ENCODE measurements around the gene TMOD4. TPM values are rescaled to one million over a fixed set of nuclear protein-coding genes. Genes with fewer than 3 reads are reported as not detected.
A peak's percentile ranks its signal among the peaks of the same experiment; 100 is the strongest.

Gene TMOD4
- total RNA-seq, 6 donors from 2014 or later = 0.57 to 0.88 TPM; not detected in 4

DNA sequence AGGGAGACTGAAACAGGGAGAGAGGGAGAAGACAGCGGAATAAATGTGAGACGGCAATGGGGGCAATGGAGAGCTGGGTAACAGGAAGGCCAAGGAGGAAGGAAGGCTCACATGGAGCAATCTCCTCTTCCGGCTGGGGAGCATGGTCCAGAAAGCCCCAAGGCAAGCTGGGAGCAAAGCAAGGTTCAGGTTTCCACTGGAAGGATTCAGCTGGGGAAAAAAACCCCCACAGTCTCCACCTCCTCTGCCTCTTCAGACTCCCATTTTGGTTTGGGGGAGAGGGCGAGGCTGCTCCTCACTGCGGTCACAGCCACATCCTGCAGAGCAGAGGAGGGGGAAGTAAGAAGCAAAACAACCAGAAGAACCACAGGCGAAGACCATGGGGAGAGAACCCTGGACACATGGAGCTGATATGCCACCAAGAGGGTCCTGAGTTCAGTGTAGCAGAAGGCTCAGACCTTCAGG lies 18.7 kb downstream of the TMOD4 start:
- ATAC-seq (ENCODE audit: low FRiP score in 2 of 2) (peak; percentile 48 to 66), DNase-seq (peak in 1 of 2 donors; percentile 45)
- peak overlapping the region; percentile 66 to 81 (median 74) for H3K27ac ChIP-seq
- H3K9me3 ChIP-seq = no peaks in the 10 kb centered on the region
- WGBS, 2 donors = 69 to 72% methylated on average over 6 of the region's 6 CpGs
- TF ChIP-seq, protein P1, sequence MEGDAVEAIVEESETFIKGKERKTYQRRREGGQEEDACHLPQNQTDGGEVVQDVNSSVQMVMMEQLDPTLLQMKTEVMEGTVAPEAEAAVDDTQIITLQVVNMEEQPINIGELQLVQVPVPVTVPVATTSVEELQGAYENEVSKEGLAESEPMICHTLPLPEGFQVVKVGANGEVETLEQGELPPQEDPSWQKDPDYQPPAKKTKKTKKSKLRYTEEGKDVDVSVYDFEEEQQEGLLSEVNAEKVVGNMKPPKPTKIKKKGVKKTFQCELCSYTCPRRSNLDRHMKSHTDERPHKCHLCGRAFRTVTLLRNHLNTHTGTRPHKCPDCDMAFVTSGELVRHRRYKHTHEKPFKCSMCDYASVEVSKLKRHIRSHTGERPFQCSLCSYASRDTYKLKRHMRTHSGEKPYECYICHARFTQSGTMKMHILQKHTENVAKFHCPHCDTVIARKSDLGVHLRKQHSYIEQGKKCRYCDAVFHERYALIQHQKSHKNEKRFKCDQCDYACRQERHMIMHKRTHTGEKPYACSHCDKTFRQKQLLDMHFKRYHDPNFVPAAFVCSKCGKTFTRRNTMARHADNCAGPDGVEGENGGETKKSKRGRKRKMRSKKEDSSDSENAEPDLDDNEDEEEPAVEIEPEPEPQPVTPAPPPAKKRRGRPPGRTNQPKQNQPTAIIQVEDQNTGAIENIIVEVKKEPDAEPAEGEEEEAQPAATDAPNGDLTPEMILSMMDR (IDR thresholded peaks at IDR 0.05) = no peak
- TF ChIP-seq POLR2A (IDR thresholded peaks at IDR 0.05) (no peak), POLR2AphosphoS5 (IDR thresholded peaks at IDR 0.05) (peak in 1 of 2 donors; percentile 22), EP300 (IDR thresholded peaks at IDR 0.05) (no peak)
- peaks cover 9 to 38% (median 21%) of the 10 kb centered on the region in 4 donors for H3K36me3 ChIP-seq
- peak overlapping the region; percentile 14 to 50 (median 44) for H3K4me3 ChIP-seq
- H3K4me1 ChIP-seq = peaks cover 5 to 23% (median 11%) of the 10 kb centered on the region in 4 donors
- H3K27me3 ChIP-seq = no peaks in the 10 kb centered on the region

DNA sequence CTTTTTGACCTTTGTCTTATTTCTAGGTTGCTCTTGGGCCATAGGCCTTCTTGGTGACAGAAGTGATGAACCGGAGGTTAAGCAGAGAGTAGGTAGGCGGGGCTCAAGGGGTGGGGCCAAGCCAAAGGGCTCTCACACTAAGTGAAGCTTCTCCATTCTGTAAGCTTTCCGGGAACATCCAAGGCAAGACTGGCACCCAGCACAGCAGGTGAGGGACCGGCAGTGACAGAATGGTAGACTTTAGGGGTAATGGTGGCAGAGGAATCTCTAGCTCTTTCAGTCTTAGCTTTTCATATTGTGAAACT lies 19.3 kb downstream of the TMOD4 start, which contains the start of gene TNFAIP8L2:
Gene TNFAIP8L2, plus strand, starts transcription at position 135 of the 305 bp plus-strand sequence. CDS start 2,049 bp downstream, outside the sequence.
- peaks cover 9 to 33% (median 20%) of the 10 kb centered on the region in 4 donors for H3K36me3 ChIP-seq

DNA sequence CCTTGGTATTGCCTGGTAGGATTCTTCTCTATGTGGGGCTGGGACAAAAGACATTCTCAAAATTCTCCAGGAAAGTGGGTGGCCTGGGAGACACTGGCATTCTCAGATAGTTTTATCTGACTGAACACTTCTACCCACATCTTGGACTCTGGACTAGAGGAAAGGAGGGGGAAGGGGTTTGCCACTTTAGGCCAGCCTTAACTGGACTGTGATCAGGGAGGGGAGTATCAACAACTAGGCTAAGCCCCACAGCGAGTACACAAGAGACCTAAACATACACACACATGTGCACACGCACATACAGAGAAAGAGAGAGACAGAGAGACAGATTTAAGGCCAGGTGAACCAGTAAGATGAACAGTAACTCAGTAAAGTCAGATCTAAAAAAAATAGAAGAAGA lies 28.1 kb downstream of the TMOD4 start:
- Histone ChIP-seq H3K9me3 (no peaks in the 10 kb centered on the region), H3K4me3 (no peak overlapping the region), H3K27ac (peak overlapping the region in 3 of 4 donors; percentile 68 to 80 (median 73)), H3K4me1 (peaks cover 21 to 28% (median 25%) of the 10 kb centered on the region in 4 donors), H3K36me3 (no peaks in the 10 kb centered on the region), H3K27me3 (no peaks in the 10 kb centered on the region)
- DNase-seq = no peak
- 93 to 100% methylated on average over 2 of the region's 2 CpGs for WGBS, 2 donors
- no peak for TF ChIP-seq POLR2AphosphoS5 (IDR thresholded peaks at IDR 0.05)
- TF ChIP-seq, protein P1 (IDR thresholded peaks at IDR 0.05) = no peak
- TF ChIP-seq EP300 (IDR thresholded peaks at IDR 0.05) = no peak
- no peak for TF ChIP-seq POLR2A (IDR thresholded peaks at IDR 0.05)
- ATAC-seq (ENCODE audit: low FRiP score in 2 of 2) = no peak

More for the DNA sequence above, 19.3 kb downstream of the TMOD4 start, which contains the start of gene TNFAIP8L2:
- TF ChIP-seq EP300 (IDR thresholded peaks at IDR 0.05) (no peak), POLR2A (IDR thresholded peaks at IDR 0.05) (peak in 1 of 4 donors; percentile 32)
- 55 to 73% methylated on average over 4 of the region's 4 CpGs for WGBS, 2 donors
- peaks cover 5 to 23% (median 11%) of the 10 kb centered on the region in 4 donors for H3K4me1 ChIP-seq
- DNase-seq = peak in 1 of 2 donors; percentile 76
- no peaks in the 10 kb centered on the region for H3K27me3 ChIP-seq
- peak within 1 kb of the TSS; percentile 66 to 81 (median 74) for H3K27ac ChIP-seq
- peak; percentile 81 to 87 for ATAC-seq (ENCODE audit: low FRiP score in 2 of 2)
- no peaks in the 10 kb centered on the region for H3K9me3 ChIP-seq
- H3K4me3 ChIP-seq = peak within 1 kb of the TSS; percentile 14 to 50 (median 44)

DNA sequence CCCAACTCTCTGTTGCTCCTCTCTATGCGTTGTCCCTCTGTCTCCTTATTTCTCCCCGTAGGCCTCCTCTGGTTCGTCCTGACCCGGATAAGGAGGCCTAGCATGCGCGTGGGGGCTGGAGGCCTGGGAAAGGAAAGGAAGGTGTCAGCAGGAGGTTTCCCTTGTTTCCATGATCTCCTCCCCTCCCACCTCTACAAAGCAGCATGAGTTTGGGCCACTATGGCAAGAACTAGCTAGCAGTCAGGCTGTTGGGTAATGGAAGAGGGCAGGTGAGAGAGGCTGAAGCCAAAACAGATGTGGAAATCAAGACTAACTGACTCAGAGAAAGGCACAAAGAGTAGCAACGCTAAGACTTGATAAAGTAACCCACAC lies 28.7 kb downstream of the TMOD4 start:
- peak overlapping the region; percentile 53 to 80 (median 70) for H3K27ac ChIP-seq
- peaks cover 21 to 28% (median 25%) of the 10 kb centered on the region in 4 donors for H3K4me1 ChIP-seq
- WGBS, 2 donors = 17 to 35% methylated on average over 7 of the region's 7 CpGs
- no peak for TF ChIP-seq POLR2AphosphoS5 (IDR thresholded peaks at IDR 0.05)
- TF ChIP-seq POLR2A (IDR thresholded peaks at IDR 0.05) = no peak
- no peak for TF ChIP-seq EP300 (IDR thresholded peaks at IDR 0.05)
- TF ChIP-seq, protein P1 (IDR thresholded peaks at IDR 0.05) = no peak
- no peak for DNase-seq
- peak overlapping the region in 3 of 4 donors; percentile 55 to 76 (median 57) for H3K4me3 ChIP-seq
- no peaks in the 10 kb centered on the region for H3K36me3 ChIP-seq
- H3K9me3 ChIP-seq = no peaks in the 10 kb centered on the region
- ATAC-seq (ENCODE audit: low FRiP score in 2 of 2) = no peak
- H3K27me3 ChIP-seq = no peaks in the 10 kb centered on the region

DNA sequence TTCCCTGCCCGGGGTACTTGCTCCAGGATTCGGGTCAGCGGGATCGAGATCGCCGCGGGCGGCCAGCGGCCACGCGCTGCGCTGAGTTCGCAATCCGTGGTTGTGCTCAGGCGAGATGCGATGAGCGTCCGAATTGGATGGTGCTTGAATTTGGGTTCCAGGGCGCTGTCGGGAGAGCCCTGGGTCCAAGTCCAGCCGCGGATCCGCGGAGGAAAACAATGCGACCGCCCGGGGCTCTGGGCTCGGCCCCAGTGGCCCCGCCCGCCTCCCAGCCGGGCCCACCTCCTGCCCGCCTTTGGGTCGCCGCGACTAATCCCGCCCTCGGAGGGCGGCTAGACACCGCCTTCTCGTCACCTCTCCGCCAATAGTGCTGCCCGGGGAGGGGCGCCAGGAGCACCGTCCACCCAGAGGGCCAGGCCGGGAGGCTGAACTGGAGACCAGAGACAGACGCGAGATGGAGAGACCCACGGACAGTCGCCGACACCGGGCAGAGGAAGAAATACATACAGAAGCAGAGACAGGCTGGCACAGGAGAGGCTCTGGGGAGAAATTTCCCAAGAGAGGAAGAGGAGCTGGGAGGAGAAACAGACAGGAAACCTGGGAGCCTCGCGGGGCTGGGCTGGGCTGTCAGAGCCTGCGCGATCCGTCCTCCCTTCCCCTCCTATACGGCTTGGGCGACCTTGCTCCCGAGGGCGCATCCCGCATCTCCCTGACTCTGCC lies 29.2 kb downstream of the TMOD4 start, which contains the start of gene SEMA6C:
Gene SEMA6C, minus strand, starts transcription at position 220 of the 720 bp plus-strand sequence. CDS start 4,010 bp downstream, outside the sequence.
- peak; percentile 97 to 99 for ATAC-seq (ENCODE audit: low FRiP score in 2 of 2)
- H3K36me3 ChIP-seq = no peaks in the 10 kb centered on the region
- peak; percentile 96 to 97 for DNase-seq
- no peaks in the 10 kb centered on the region for H3K27me3 ChIP-seq
- WGBS, 2 donors = 0 to 2% methylated on average over 17 to 61 of the region's 61 CpGs
- TF ChIP-seq POLR2A (IDR thresholded peaks at IDR 0.05) (peak in 2 of 4 donors; percentile 77 to 87), EP300 (IDR thresholded peaks at IDR 0.05) (no peak), POLR2AphosphoS5 (IDR thresholded peaks at IDR 0.05) (peak; percentile 36 to 76)
- TF ChIP-seq, protein P1 (IDR thresholded peaks at IDR 0.05) = no peak
- peak within 1 kb of the TSS; percentile 53 to 80 (median 73) for H3K27ac ChIP-seq
- no peaks in the 10 kb centered on the region for H3K9me3 ChIP-seq
- peak within 1 kb of the TSS; percentile 29 to 76 (median 56) for H3K4me3 ChIP-seq
- H3K4me1 ChIP-seq = peaks cover 21 to 28% (median 25%) of the 10 kb centered on the region in 4 donors
